ENCODE measurements around the gene AICDA.
"Not testable (repeated sequence)": the region's sequence is repeated elsewhere in the genome, so short reads cannot be mapped to it uniquely, and the experiment has no call there.

AICDA gene

DNA sequence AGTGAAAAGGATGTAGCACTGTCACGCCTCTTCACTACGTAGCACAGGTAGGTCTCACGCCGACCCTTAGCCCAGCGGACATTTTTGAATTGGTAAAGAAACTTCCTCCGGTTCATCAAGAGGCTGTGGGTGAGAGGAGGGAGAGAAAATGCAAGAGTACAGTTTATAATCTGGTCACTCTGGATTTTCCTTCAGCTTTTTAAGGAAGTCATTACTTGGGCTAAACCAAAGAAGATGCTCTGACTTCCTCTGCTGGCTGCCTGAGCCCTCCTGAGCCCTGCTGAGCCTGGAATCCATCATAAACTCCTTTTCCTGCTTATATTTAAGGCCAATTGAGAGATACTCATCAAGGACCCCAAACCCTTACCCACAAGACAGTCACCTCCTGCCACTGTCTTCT, 5.8 kb downstream of the AICDA start:
- no peak for DNase-seq

DNA sequence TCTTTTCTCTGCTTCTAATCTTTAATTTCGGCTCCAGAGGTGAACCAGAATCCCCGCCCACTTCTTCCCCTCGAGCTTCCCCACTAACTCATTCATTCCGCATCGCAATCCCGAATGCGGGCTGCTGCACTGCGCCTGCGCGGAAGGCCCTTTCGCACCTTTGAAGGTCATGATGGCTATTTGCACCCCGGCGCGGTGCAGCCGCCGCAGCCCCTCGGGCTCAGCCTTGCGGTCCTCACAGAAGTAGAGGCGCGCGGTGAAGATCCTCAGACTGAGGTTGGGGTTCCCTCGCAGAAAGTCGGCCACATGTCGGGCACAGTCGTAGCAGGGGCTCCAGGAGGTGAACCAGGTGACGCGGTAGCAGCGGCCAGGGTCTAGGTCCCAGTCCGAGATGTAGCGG, 7.6 kb downstream of the AICDA start:
- DNase-seq, result no peak

DNA sequence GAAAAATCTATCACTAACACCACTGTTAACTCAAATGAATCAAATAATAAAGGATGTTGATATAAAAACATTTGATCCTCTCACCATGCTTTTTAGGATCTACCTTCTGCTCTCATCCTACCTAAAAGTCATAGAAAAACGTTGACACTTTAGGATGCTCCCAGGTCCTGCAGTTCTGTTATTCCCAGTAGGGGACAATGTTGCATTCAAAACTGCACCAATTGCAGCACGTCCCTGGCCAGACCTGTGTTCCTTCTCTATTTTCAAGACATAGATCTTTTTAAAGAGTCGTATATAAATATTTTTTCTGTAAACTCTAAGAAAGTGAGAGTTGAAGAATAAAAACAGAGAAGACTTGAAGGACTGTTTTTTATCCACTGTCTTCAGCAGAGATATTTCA, 8.8 kb downstream of the AICDA start:
- peak; percentile 49 for DNase-seq

DNA sequence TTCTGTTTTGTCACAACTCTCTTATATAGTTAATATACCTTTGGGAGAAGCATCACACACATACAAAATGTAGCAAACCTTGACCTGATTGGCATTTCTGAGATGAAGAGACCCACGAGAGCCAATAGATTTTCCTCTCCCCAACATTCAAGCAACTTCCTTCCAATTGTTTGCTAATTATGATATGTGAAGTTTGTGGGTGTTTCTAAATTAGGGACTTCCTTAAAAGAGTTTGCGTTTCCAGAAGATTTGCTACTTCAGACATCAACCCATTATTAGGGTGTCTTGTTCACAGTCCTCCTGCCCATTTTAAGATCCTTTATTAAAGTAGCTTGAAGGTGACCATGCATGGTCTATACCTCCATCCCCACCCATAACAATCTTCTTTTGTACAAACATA, 9.4 kb downstream of the AICDA start:
- no peak for DNase-seq

DNA sequence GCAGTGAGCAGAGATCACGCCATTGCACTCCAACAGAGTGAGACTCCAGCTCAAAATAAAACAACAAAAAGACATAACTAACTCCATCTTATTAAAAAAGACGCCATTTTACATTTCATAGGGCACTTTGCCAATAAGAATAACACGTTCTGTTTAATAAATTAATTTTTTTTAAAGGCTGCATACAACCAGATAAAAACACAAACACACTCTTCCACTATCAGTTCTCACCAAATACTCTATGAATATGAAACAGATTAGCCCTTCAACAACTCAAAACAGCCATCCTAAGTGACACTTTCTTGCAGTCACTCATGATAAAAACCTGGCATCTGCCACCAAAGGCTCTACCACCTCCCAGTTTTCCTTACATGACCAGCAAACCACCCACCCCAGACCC, 16.1 kb downstream of the AICDA start:
- DNase-seq, result no peak

DNA sequence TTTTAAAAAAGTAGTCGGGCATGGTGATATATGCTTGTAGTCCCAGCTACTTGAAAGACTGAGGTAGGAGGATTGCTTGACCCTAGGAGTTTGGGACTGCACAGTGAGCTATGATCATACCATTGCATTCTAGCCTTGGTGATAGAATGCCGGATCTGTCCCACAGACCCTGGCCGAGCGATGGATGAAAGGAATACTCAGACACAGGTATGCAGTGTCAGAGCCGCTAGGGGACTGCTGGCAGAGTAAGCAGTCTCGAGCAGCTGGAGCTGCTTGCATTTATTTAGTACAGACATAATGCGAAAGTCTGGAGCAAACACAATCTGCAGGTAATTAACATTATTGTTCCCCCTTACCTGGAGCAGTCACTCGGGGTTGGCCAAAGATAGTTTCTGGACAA, 18.6 kb downstream of the AICDA start:
- DNase-seq, result no peak

DNA sequence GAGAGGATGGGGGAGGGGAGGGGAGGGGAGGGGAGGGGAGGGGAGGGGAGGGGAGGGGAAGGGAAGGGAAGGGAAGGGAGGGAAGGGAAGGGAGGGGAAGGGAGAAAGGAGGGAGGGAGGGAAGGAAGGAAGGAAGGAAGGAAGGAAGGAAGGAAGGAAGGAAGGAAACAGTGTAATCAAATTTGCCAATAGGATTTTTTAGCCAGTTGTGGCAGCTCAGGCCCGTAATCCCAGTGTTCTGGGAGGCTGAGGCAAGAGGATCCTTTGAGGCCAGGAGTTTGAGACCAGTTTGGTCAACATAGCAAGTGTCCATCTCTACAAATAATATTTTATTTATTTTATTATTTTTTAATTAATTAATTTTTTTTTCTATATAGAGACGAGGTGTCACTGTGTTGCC, 19.4 kb downstream of the AICDA start:
- no peak for DNase-seq

DNA sequence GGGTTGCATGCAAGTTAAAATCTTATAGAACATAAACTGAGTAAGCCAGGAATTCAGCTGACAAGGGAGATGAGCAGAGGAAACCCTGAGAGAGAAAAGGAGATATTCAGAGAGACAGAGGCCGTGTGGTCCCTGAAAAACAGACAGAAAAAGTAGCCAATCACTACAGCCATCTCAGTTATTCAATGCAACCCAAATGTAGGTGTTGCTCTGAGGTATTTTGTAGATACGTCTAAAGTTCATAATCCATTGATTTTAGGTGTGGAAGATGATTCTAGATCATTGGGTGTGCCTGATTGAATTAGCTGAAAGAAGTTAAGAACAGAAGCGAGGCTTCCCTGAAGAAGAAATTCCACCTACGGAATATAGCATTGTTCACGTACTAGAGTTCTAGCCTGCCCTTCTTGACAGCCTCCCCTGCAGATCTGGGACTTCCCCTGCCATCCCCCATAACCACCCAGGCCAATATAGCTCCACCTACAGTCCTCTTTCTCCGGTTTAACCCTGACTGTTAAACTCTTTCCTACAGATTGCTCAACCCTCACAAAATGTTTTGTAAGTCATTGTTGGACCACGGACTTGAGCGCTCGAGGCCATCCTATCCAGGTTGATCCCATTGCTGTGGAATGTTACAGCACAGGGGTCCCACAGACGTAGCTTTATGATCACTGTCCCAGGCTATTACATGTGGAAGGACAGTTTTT, 21.7 kb downstream of the AICDA start:
- DNase-seq, result peak; percentile 48

DNA sequence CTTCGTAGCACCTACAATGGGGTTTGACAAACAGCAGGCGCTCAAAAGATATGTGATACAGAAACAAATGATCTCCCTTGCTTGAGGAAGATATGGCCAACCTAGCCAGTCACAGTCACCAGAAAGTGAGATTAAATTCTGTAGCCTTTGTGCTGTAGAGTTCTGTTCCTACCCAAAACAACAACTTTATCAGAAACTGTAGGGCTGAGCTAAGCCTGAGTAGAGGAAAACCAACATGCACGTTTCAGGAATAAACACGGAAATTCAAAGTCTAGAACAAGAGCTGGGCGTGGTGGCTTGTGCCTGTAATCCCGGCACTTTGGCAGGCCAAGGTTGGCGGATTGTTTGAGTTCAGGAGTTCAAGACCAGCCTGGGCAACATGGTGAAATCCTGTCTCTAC, 23.0 kb downstream of the AICDA start:
- no peak for DNase-seq

DNA sequence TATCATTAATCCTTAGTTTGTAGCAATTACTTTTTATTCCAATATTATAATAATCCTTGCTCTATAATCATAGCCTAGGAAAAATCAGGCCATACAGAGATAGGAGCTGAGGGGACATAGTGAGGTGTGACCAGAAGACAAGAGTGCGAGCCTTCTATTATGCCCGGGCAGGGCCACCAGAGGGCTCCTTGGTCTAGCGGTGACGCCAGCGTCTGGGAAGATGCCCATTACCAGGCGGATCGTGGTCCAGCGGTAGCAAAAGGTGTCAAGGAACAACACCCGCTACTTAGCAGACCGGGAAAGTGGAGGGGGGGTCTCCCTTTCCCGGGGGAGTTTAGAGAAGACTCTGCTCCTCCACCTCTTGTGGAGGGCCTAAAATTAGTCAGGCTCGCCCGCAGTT, 28.2 kb downstream of the AICDA start:
- DNase-seq, result not testable (repeated sequence)

DNA sequence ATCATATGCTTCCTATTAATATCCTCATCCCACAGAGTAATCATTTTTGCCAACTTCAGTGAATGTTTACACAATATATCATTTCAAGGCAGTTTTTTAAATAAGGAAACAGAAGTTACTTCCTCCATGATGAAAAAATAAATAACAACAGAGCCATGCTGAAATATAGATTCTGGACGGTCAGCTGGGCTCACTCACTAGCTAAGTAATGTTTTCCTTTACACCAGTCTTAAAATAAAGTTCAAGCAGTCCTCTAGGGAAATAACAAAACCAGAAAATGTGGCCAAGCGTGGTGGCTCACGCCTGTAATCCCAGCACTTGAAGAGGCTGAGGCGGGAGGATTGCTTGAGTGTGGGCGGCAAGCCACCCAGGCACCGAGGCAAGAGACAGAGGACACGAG, 28.7 kb downstream of the AICDA start:
- DNase-seq, result no peak

DNA sequence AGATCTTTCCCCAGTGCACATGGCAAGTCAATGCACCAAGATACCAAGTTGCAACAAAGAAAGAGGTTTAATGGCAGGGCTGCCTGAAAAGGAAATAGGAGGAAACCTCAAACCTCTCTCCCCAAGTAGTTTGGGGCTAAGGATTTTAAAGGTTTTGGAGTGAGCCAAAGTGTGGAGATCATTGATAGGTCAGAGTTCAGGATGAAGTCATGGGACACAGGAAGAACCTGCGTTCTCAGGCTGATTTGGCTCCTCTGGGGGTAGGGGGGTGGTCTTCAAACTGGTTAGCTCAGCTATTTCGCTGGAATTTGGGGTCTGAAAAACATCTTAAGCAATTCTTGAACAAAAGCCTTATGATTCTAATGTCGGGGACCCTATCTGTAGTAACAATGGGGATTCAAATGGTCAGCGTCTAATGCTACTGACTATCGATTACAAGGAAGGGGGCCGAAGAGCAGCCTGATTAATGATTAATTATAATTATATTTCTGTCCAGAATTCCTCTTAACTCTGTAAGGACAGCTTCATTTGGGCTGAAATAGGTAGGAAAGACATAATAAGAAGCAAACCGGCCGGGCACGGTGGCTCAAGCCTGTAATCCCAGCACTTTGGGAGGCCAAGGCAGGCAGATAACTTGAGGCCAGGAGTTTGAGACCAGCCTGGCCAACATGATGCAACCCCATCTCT, 31.4 kb downstream of the AICDA start:
- DNase-seq, result no peak

DNA sequence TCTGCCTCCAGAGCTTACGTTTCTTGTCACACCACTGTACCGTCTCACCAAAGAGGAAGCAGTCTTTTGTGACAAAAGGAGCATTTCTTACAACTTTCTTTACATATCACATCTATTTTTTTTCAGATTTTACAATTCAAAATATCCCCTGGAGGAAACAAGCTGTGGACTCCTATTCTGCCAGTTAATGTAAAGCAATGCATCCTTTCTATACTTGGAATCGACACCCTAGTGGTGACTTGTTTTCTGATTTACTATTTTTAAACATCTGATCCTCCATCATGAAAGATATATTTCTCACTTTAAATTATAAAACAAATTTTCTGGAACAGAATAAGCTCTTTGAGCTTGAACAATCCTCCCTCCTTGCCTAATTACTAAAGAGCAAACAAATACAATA, 34.8 kb downstream of the AICDA start:
- no peak for DNase-seq

DNA sequence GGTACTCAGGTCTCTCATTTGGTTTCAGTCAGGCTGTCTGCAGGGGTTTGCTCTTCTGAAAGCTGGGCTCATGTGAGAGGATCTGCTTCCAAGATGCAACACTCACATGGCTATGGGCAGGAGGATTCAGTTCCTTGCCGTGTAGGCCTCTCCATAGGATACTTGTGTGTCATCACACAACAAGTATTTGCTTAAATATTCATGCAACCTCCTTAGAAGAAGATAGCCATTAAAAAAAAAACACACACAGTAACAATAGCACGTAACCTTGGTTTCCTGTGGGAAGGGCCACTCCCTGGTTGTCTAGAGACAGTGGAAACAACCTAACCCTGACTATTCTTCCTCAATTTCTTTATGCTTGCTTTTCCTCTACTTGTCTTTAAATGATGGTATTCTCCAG, 40.2 kb downstream of the AICDA start:
- DNase-seq, result no peak

DNA sequence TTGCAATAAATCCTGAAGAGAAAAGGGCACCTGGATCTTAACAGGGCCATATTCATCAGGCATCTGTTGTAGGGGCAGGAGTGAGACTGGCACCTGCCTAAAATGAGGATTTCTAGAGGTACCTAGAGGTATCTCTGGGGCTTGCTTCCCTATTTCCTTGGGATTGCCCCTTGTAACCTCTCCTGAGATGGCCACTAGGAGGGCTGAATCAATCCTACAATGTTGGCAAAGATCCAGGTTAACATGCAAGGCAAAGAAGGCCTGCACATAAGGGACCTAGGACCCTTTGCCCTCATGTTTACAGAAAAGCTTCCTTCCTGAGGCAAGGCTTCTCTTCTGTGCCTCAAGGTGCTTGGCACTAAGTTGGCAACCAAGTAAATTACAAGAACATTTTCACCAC, 46.1 kb downstream of the AICDA start:
- no peak for DNase-seq

DNA sequence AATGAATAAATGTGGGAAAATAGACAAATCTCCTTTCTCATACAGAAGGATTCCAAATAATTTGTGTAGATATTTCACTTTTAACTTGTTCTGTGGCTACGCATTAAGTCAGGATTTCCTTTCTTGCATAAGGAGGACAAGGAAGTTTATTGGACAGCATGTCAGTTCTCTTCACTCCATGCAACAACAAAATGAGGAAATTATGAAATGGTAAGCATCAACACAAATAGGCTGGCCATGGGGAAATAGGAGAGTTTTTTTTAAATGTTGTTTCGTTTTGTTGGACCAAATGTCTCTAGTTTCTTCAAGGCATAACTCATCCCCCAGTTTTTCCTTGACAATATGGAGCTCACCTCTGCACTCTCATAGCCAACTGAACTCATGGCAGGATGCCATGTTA, 46.6 kb downstream of the AICDA start:
- not testable (repeated sequence) for DNase-seq

DNA sequence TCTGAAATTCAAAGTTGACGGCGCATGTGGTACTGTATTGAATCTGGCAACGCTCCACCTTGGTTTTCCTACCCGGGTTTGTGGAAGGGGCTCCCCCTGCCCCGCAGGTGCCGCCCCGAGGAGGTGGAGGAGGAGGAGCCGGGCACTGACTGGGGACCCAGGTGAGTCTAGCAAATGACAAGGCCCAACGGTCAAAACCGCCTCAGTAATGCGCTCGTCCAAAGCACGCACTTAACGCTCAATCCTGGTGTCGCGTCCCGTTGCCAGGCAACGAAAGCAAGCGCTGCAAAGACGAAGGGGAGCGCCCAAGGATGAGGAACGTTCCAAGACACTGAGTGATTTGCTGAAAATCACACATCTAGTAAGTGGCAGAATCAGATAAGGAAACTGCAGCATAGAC, 48.0 kb downstream of the AICDA start:
- no peak for DNase-seq

DNA sequence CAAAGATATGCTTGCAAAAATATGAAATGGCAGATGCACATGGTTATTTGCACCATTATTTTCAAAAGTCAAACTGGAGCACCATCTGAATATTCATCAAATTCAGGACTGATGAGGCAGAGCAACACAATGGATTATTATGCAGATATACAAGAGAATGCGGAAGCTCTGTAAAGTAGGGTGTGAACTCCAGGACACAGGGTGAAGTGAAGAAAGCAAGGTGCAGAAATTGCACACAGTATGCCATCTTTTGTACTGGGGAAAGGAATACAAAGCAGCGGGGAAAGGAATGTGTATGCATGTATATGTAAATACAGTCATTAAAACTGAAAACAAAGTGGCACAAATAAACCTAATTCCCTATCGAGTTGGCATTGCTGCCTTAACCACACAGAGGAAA, 49.3 kb downstream of the AICDA start:
- DNase-seq, result no peak

DNA sequence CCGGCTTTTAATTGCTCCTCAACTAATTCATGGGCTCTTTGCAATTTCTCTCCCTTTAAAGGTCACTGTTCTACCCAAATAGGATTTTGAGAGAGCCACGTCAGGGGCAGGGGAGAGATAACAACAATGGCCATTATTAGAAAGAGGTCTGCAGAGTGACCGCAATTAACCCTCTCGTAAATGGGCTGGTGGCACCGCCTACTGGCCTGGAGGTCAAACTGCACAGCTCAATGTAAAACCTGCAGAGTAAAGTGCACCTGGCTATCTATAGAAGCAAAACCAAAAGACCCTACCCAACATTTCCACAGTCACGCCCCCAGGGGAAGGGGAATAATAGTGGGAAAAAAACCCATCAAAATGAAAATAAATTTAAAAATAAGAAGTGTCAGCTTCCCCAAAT, 50.3 kb downstream of the AICDA start:
- DNase-seq, result peak; percentile 51

DNA sequence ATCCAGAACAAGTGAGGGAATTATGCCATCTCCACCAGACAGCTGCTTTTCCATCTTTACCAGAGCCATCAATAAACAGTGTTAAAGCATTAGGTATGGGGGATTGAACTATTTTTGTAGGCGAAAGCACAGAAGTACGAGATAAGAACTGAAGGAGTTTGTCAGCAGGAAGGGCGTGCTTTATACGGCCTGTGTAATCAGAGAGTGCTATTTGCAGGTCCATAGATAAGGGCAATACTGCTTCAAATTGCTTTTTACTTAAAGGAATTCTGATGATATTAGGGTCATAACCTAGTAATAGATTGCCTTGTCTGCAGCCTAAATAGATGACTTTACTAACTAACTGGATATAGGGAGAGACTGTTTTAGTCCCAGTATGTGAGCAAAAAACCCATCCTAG, 51.6 kb downstream of the AICDA start:
- no peak for DNase-seq

DNA sequence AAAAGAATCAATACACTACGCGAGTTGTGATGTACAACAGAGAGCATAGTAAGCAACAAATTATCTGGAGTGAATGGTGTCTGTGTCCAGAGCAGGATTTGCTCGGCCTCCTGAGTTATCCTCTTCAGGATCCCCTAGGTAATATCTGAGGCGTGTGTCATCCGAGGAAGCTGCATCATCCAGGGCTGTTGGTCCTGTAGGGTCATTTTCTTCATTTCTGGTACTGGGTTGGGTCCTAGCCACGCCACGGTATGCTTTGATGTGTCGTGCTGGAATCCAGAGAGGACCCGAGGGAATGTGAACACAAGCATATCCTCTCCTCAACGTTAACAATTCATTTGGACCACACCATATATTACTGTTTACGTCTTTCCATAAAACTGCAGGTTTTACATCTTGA, 53.0 kb downstream of the AICDA start:
- DNase-seq, result no peak

DNA sequence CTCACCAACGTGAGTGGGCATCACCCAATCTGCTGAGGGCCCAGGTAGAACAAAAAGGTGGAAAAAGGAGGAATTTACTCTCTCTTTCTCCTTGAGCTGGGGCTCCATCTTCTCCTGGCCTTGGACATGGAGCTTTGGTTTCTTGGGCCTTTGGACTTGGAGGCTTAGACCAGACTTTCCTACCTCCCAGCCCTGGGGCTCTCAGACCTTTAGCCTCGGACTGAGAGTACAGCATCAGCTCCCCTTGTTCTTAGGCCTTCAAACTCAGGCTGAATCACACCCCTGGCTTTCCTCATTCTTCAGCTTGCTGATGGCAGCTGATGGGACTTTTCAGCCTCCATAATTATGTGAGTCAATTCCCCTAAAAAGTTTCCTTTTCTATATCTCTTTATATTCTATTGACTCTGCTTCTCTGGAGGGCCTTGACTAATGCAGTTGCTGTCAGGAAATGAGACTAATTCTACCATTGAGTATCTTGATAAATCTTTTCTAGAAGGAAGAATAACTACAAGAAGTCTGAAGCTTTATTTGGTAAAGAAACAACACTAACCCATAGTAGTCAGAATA, 56.0 kb downstream of the AICDA start:
- no peak for DNase-seq

DNA sequence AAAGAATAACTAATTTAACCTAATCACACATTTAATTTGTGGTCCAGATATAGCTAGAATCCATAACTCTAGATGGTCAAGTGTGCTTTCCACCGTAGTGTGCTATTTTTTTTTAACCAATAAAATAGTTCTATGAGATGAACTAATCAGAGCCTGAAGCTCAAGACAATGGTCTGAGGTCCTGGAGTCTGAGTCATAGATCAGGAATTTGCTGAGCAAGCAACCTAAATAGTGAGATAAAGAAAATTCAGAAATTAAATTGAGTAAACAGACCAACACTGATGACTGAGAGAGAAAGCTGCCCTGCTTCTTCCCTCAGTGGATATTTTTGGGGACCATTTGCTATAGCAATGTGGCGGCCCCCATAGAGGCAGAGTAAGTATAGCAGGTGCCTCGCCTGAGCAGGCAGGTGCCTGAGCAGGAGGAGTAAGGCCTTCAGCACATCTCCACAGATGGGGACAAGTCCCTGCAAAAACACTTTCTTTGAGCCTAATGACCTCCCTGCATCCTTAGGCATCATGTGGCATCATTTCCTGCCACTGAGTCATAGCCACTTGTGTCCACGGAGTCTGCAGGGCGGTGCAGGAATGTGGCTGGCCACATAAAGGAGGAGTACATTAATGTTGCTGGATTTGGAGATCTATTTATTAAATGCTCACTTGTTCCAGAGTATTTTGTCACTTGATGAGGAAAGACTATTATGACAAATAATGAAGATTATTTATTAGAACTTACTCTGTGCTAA, 58.0 kb downstream of the AICDA start:
- no peak for DNase-seq

DNA sequence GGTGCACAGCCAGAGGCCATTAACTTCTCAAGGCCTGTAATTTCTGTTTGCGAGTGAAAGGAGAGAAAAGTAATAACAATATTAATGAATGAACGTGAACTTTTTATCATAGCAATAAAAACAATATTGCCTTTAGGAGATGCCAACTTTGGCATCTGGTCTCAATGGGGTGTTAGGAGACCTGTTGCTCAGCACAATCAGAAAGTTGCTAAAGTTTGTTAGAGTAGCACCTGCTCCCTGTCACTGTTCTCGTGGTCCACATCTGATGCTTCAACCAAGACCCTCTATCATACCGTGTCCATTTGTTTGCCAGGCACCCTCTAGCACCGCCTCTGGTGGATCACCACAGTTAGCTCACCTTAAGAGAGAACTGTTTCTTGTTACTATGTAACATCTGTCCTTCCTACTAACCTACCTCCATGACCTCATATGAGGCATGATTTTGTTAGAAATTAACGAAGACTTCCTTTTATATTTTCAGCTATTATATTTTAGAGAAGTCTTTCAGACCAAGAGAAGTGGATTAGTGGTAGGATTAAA, 59.5 kb downstream of the AICDA start:
- DNase-seq, result no peak

Measured in OCI-M1 (cell line).